ENCODE measurements around the gene RILPL2.

Gene RILPL2

DNA sequence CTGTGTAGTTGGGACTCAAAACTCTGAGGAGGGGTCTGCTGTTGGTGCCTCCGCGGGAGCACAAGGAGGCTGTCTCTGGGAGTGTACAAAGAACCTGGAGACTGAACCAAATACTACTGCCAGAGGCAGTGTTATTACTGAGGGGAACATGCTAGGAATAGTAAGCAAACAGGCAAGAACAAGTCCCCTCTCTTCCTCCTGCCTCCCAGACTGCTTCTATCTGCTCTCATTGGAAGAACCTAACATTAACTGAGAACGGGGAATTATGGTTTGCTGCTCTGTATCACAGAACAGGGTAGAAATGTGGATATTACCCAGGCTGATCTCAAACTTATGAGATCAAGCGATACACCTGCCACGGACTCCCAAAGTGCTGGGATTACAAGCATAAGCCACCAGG is 57.1 kb downstream of the RILPL2 start:
- TF ChIP-seq YY1 (IDR thresholded peaks at IDR 0.05; ENCODE audit: low read depth) (no peak), FOXM1 (IDR thresholded peaks at IDR 0.05; ENCODE audit: borderline replicate concordance, low read depth) (no peak), NFIC (IDR thresholded peaks at IDR 0.05) (no peak)

DNA sequence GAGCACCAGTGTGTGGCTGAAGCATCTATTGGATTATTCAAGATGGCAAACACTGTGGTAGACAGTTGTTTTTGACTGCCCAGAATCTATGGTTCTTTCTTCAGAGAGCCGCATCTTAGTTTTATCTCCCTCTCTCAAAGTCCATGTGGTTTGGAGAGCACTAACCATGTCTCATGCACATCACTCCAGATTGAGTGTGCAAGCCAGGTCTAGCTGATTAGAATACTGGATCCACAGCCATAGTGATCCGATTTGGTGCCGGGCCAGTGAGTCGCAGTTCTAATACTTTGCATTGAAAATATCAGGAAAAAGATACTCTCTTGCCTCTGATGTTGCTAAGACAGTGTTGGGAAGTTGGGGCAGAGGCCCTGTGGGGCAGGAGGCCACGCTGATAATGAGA is 67.3 kb downstream of the RILPL2 start:
- TF ChIP-seq YY1 (IDR thresholded peaks at IDR 0.05; ENCODE audit: low read depth) (no peak), CREB1 (IDR thresholded peaks at IDR 0.05; ENCODE audit: low read depth) (no peak), TCF12 (IDR thresholded peaks at IDR 0.05; ENCODE audit: low read depth) (no peak), CEBPB (IDR thresholded peaks at IDR 0.05) (no peak), TEAD4 (IDR thresholded peaks at IDR 0.05) (no peak), ZBTB7A (IDR thresholded peaks at IDR 0.05; ENCODE audit: low read depth) (no peak), EGR1 (IDR thresholded peaks at IDR 0.05) (no peak), TAF1 (IDR thresholded peaks at IDR 0.05; ENCODE audit: low read depth) (no peak), FOXM1 (IDR thresholded peaks at IDR 0.05; ENCODE audit: borderline replicate concordance, low read depth) (no peak), RAD21 (IDR thresholded peaks at IDR 0.05; ENCODE audit: low read depth) (no peak), EP300 (IDR thresholded peaks at IDR 0.05; ENCODE audit: borderline replicate concordance) (no peak), NFIC (IDR thresholded peaks at IDR 0.05) (no peak)
- TF ChIP-seq, protein P1, sequence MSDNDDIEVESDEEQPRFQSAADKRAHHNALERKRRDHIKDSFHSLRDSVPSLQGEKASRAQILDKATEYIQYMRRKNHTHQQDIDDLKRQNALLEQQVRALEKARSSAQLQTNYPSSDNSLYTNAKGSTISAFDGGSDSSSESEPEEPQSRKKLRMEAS (IDR thresholded peaks at IDR 0.05) = no peak
- TF ChIP-seq, protein P2, sequence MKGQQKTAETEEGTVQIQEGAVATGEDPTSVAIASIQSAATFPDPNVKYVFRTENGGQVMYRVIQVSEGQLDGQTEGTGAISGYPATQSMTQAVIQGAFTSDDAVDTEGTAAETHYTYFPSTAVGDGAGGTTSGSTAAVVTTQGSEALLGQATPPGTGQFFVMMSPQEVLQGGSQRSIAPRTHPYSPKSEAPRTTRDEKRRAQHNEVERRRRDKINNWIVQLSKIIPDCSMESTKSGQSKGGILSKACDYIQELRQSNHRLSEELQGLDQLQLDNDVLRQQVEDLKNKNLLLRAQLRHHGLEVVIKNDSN (IDR thresholded peaks at IDR 0.05) = no peak
- TF ChIP-seq, protein P3, sequence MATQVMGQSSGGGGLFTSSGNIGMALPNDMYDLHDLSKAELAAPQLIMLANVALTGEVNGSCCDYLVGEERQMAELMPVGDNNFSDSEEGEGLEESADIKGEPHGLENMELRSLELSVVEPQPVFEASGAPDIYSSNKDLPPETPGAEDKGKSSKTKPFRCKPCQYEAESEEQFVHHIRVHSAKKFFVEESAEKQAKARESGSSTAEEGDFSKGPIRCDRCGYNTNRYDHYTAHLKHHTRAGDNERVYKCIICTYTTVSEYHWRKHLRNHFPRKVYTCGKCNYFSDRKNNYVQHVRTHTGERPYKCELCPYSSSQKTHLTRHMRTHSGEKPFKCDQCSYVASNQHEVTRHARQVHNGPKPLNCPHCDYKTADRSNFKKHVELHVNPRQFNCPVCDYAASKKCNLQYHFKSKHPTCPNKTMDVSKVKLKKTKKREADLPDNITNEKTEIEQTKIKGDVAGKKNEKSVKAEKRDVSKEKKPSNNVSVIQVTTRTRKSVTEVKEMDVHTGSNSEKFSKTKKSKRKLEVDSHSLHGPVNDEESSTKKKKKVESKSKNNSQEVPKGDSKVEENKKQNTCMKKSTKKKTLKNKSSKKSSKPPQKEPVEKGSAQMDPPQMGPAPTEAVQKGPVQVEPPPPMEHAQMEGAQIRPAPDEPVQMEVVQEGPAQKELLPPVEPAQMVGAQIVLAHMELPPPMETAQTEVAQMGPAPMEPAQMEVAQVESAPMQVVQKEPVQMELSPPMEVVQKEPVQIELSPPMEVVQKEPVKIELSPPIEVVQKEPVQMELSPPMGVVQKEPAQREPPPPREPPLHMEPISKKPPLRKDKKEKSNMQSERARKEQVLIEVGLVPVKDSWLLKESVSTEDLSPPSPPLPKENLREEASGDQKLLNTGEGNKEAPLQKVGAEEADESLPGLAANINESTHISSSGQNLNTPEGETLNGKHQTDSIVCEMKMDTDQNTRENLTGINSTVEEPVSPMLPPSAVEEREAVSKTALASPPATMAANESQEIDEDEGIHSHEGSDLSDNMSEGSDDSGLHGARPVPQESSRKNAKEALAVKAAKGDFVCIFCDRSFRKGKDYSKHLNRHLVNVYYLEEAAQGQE (IDR thresholded peaks at IDR 0.05; ENCODE audit: low read depth) = no peak

DNA sequence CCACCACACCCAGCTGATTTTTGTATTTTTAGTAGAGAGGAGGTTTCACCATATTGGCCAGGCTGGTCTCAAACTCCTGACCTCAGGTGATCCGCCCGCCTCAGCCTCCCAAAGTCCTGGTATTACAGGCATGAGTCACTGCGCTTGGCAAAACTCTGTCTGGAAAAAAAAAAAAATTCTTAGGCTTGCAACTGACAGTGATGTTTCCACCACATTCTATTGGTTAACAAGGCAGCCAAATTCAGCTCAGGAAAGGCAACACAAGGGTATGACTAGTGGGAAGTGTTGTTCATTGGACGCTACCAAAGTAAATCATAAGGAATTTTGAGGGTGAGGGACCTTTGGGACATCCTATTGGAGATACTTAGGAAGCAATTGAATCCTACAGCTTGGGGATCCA is 69.0 kb downstream of the RILPL2 start:
- TF ChIP-seq FOXM1 (IDR thresholded peaks at IDR 0.05; ENCODE audit: borderline replicate concordance, low read depth) (no peak), CEBPB (IDR thresholded peaks at IDR 0.05) (no peak), TAF1 (IDR thresholded peaks at IDR 0.05; ENCODE audit: low read depth) (no peak), NFIC (IDR thresholded peaks at IDR 0.05) (no peak), EGR1 (IDR thresholded peaks at IDR 0.05) (no peak), RAD21 (IDR thresholded peaks at IDR 0.05; ENCODE audit: low read depth) (no peak), ZBTB7A (IDR thresholded peaks at IDR 0.05; ENCODE audit: low read depth) (no peak), EP300 (IDR thresholded peaks at IDR 0.05; ENCODE audit: borderline replicate concordance) (no peak), CREB1 (IDR thresholded peaks at IDR 0.05; ENCODE audit: low read depth) (no peak), TCF12 (IDR thresholded peaks at IDR 0.05; ENCODE audit: low read depth) (no peak), TEAD4 (IDR thresholded peaks at IDR 0.05) (no peak), YY1 (IDR thresholded peaks at IDR 0.05; ENCODE audit: low read depth) (no peak)
- TF ChIP-seq, protein P2 (IDR thresholded peaks at IDR 0.05) = no peak
- TF ChIP-seq, protein P1 (IDR thresholded peaks at IDR 0.05) = no peak
- TF ChIP-seq, protein P3 (IDR thresholded peaks at IDR 0.05; ENCODE audit: low read depth) = no peak

Data from Ishikawa (cell line).